Tongue (tissue), 2 donors: ENCODE results near the gene OPCML. TPM values are rescaled to one million over a fixed set of nuclear protein-coding genes. Genes with fewer than 3 reads are reported as not detected.

Experiments used
- DNase-seq: peaks from one replicate; pipeline ENCODE4 v3.0.0-alpha.2; 2015
- total RNA-seq: library from RNA; depleted of rRNA; stranded (reverse); fragments of >200 nt; gene quantifications from one replicate; pipeline ENCODE4 v1.2.3, GENCODE V29; 2014

OPCML gene
- total RNA-seq, 1 donor from 2014 or later = 0.41 TPM

- no peak for DNase-seq
Observed at GRCh38 chr11:132785878-132786277, 746.4 kb downstream of the OPCML start.

GRCh38 chr11:132784441-132784840 is 747.9 kb downstream of the OPCML start:
- no peak for DNase-seq

GRCh38 chr11:132782102-132782501 is 750.2 kb downstream of the OPCML start:
- no peak for DNase-seq

GRCh38 chr11:132780046-132780445 is 752.3 kb downstream of the OPCML start:
- no peak for DNase-seq

GRCh38 chr11:132779497-132779896 is 752.8 kb downstream of the OPCML start:
- DNase-seq = no peak

- no peak for DNase-seq
Observed at GRCh38 chr11:132777067-132777975, 755.0 kb downstream of the OPCML start.

GRCh38 chr11:132773751-132774150 is 758.5 kb downstream of the OPCML start:
- no peak for DNase-seq

- no peak for DNase-seq
Observed at GRCh38 chr11:132772703-132773545, 759.4 kb downstream of the OPCML start.

- DNase-seq = no peak
Observed at GRCh38 chr11:132771746-132772145, 760.6 kb downstream of the OPCML start.

- no peak for DNase-seq
Observed at GRCh38 chr11:132770829-132771530, 761.3 kb downstream of the OPCML start.

GRCh38 chr11:132763503-132763902 is 768.8 kb downstream of the OPCML start:
- no peak for DNase-seq

- DNase-seq = no peak
Observed at GRCh38 chr11:132755934-132756333, 776.4 kb downstream of the OPCML start.

GRCh38 chr11:132751516-132752250 is 780.6 kb downstream of the OPCML start:
- DNase-seq = no peak

- no peak for DNase-seq
Observed at GRCh38 chr11:132746305-132746704, 786.0 kb downstream of the OPCML start.

GRCh38 chr11:132745306-132745705 is 787.0 kb downstream of the OPCML start:
- DNase-seq = no peak

- no peak for DNase-seq
Observed at GRCh38 chr11:132744771-132745170, 787.5 kb downstream of the OPCML start.

GRCh38 chr11:132743601-132744000 is 788.7 kb downstream of the OPCML start:
- DNase-seq = no peak

- no peak for DNase-seq
Observed at GRCh38 chr11:132742929-132743328, 789.4 kb downstream of the OPCML start.

GRCh38 chr11:132734217-132734616 is 798.1 kb downstream of the OPCML start:
- DNase-seq = no peak

- DNase-seq = no peak
Observed at GRCh38 chr11:132728026-132728425, 804.3 kb downstream of the OPCML start.

GRCh38 chr11:132721526-132721925 is 810.8 kb downstream of the OPCML start:
- no peak for DNase-seq

GRCh38 chr11:132719684-132720083 is 812.6 kb downstream of the OPCML start:
- DNase-seq = no peak
